ENCODE measurements around the gene CDK14. TPM values are rescaled to one million over a fixed set of nuclear protein-coding genes. Genes with fewer than 3 reads are reported as not detected.
"Not testable (repeated sequence)": the region's sequence is repeated elsewhere in the genome, so short reads cannot be mapped to it uniquely, and the experiment has no call there.

The CDK14 gene
- total RNA-seq, 1 donor = 11.1 TPM

DNA sequence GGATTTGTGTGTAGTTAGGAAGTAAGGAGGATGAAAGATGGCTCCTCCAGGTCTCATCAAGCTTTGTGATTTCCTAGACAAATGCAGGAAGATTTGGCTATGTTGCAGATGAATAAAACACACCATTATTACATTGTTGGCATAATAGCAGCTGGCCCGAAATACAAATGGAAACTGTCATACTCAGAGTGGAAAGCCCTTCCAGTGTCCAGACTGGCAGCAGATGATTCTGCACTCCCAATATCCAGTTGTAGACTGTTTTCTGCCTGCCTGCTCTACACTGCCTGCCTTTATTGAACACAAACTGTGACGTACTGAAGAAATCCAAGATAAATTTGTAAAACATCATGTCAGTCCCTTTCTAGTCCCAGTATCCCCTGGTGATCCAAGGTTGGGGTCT is 568.4 kb downstream of the CDK14 start:
- peaks cover 13% of the 10 kb centered on the region for H3K4me1 ChIP-seq (ENCODE audit: insufficient read depth, low read length)
- no peaks in the 10 kb centered on the region for H3K9me3 ChIP-seq (ENCODE audit: low read depth, low read length)
- no peak overlapping the region for H3K4me3 ChIP-seq (ENCODE audit: low read length)
- H3K27me3 ChIP-seq (ENCODE audit: insufficient read depth, low read length) = no peaks in the 10 kb centered on the region

DNA sequence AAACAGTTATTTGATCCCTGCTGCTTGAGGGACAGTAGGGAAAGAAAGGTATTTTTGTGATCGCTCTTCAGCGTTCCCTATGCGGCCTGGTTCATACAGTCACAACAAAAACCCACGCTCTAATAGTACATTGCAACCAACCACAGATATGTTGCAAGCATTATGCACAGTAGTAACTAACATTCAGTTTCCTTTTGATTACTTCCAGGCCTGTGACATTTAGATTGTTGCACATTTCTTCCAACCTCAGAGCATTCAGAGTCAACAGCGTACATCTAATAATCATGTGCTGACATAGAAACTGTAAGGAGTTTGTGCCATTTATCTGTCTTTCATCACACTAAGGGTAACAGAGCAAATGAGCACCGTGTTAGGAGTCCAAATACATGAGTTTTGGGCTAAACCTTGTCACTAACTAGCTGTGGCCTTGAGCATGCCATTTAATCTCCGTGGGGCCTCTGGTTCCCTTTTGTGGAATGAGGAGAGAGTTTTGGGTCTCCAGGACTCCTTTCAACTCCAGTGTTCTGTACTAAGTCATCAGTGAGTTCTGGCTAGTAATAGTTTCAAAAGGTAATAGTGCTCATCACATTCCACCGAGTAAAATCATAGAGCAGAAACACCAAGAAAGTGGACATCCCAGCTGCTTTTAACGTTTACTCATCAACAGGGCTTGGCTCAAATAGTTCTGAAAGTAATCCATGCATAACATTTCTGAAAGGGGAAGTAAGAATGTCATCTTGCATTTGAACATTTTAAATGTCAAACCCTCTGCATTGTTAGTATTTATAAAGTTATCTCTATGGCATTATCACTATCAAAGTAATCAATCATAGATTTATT is 569.1 kb downstream of the CDK14 start:
- no peaks in the 10 kb centered on the region for H3K9me3 ChIP-seq (ENCODE audit: low read depth, low read length)
- H3K4me3 ChIP-seq (ENCODE audit: low read length) = no peak overlapping the region

DNA sequence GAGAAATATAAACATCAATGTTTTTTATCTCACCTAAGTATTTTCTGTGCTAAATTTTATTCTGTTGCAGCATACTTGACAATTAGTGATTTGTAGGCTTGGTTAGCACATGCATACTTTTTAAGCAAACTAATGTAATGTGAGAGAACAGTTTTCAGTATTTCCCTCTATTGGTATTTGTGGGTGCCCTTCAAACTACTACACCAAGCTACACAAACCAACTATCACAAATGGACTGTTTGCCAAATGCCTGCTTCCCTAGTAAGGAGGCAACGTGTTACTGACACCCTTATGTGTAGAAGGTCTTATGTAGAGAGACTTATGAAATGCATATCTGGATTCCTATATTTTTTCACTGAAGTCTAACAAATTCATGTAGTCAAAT is 569.7 kb downstream of the CDK14 start:
- Histone ChIP-seq H3K4me1 (ENCODE audit: insufficient read depth, low read length) (peaks cover 13% of the 10 kb centered on the region), H3K27me3 (ENCODE audit: insufficient read depth, low read length) (no peaks in the 10 kb centered on the region), H3K9me3 (ENCODE audit: low read depth, low read length) (no peaks in the 10 kb centered on the region), H3K4me3 (ENCODE audit: low read length) (no peak overlapping the region)

More for the DNA sequence above, 569.1 kb downstream of the CDK14 start:
- Histone ChIP-seq H3K4me1 (ENCODE audit: insufficient read depth, low read length) (peaks cover 13% of the 10 kb centered on the region), H3K27me3 (ENCODE audit: insufficient read depth, low read length) (no peaks in the 10 kb centered on the region)

DNA sequence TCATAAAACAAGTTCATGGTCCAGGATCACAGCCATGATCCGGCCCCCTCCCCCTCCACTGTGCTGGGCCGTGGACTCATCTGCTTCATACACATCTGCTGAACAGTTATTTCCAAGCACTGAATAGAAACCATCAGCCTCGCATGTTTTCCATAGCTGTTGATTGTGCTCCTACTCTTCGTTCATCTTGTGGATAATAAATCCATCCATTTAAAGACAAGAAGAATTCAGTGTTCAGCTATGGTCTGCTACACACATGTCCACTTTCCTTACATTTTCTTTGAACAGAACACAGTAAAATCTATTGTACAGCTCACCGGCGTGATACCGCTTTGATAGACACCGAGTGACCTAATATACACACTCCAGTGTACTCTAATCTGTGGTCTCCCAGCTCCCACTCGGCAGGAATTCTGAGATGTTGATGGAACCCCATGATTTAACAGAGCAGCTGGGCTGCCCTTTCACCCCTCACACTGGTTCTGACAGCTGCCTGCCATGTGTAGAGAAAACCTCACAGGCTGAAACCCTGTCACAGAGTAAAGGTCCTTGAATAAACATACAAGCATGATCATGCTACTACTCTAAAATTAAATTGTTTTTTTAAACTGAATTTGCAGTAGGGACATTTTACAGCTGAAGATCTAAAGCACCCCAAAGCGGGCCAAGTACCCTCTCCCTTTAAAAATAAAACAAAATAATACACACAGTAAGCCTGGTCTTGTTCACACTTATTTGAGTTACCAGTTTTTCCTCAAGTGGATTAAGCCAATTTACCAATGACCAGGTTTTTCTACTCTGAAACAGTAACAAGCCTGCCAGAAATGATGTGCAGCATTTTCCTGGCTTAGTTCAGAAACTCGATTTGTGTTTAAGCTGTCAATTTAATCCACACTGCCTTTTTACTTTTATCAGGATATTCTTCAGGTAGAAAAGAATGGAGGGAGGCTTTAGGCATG is 573.0 kb downstream of the CDK14 start:
- H3K4me3 ChIP-seq (ENCODE audit: low read length) = no peak overlapping the region
- no peaks in the 10 kb centered on the region for H3K9me3 ChIP-seq (ENCODE audit: low read depth, low read length)
- peaks cover 13% of the 10 kb centered on the region for H3K4me1 ChIP-seq (ENCODE audit: insufficient read depth, low read length)
- H3K27me3 ChIP-seq (ENCODE audit: insufficient read depth, low read length) = no peaks in the 10 kb centered on the region

DNA sequence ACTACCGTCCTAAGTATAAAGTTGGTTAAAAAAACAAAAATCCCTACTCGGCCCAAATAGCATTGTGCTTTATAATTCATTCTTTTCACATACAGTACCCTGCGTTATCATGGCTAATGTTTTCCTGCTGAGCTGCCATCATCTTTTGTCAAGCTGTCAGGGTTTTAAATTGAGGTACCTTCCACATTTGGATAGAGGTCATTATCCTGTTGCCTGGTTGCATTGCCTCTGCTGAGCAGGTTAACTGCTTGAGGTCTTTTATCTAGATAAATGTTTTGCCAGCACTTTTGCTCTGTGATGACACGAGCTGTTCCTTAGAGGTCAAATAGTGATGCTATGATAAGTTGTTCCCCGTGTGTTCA is 573.7 kb downstream of the CDK14 start:
- no peaks in the 10 kb centered on the region for H3K27me3 ChIP-seq (ENCODE audit: insufficient read depth, low read length)
- H3K4me1 ChIP-seq (ENCODE audit: insufficient read depth, low read length) = peaks cover 6% of the 10 kb centered on the region

DNA sequence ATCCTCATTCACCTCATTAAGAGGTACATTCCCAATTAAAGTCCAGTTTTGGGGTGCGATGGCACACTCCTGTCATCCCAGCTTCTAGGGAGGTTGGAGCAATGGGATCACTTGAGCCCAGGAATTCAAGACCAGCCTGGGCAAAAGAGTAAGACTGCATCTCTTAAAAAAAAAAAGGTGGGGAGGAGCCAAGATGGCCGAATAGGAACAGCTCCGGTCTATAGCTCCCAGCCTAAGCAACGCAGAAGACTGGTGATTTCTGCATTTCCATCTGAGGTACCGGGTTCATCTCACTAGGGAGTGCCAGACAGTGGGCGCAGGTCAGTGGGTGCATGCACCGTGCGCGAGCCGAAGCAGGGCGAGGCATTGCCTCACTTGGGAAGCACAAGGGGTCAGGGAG is 577.1 kb downstream of the CDK14 start:
- H3K27me3 ChIP-seq (ENCODE audit: insufficient read depth, low read length); H3K9me3 ChIP-seq (ENCODE audit: low read depth, low read length); H3K4me3 ChIP-seq (ENCODE audit: low read length); H3K4me1 ChIP-seq (ENCODE audit: insufficient read depth, low read length): not testable (repeated sequence)

More for the DNA sequence above, 573.7 kb downstream of the CDK14 start:
- Histone ChIP-seq H3K4me3 (ENCODE audit: low read length) (no peak overlapping the region), H3K9me3 (ENCODE audit: low read depth, low read length) (no peaks in the 10 kb centered on the region)

DNA sequence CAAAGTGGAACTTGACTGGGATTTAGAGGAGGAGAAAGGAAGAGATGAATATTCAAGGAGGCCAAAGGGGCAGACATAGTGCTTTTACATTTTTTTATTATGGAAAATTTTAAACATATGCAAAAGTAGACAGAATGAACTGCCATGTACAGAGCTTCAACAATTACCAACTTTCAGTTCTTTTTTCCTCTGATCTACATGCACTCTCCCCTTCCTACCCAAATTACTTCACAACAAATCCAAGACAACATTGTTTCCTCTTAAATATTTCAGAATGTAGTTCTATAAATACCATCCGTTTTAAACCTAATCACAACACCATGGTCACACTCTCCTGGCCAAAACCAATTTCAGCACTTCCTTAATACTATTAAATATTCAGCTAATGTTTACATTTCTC is 584.6 kb downstream of the CDK14 start:
- peaks cover 7% of the 10 kb centered on the region for H3K4me1 ChIP-seq (ENCODE audit: insufficient read depth, low read length)
- no peaks in the 10 kb centered on the region for H3K27me3 ChIP-seq (ENCODE audit: insufficient read depth, low read length)
- no peaks in the 10 kb centered on the region for H3K9me3 ChIP-seq (ENCODE audit: low read depth, low read length)
- H3K4me3 ChIP-seq (ENCODE audit: low read length) = no peak overlapping the region

DNA sequence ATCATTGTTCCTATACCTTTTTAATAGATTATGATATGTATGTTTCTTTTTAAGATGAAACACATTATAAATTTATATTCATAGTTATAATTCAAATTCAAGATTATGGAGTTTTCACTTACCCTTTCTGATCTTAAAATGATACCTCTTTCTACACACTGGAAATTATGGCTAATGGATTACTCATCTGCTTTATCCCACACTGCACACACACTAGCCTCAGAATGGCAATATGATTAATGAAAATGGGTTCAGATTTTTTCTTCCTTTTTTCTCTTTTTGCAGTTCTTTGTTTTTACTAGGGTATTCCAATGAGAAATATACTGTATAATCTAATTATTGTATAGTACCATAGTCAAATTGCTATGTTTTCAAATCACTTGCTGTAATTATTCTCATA is 585.8 kb downstream of the CDK14 start:
- Histone ChIP-seq H3K27me3 (ENCODE audit: insufficient read depth, low read length) (no peaks in the 10 kb centered on the region), H3K4me1 (ENCODE audit: insufficient read depth, low read length) (peaks cover 7% of the 10 kb centered on the region), H3K9me3 (ENCODE audit: low read depth, low read length) (no peaks in the 10 kb centered on the region), H3K4me3 (ENCODE audit: low read length) (no peak overlapping the region)

DNA sequence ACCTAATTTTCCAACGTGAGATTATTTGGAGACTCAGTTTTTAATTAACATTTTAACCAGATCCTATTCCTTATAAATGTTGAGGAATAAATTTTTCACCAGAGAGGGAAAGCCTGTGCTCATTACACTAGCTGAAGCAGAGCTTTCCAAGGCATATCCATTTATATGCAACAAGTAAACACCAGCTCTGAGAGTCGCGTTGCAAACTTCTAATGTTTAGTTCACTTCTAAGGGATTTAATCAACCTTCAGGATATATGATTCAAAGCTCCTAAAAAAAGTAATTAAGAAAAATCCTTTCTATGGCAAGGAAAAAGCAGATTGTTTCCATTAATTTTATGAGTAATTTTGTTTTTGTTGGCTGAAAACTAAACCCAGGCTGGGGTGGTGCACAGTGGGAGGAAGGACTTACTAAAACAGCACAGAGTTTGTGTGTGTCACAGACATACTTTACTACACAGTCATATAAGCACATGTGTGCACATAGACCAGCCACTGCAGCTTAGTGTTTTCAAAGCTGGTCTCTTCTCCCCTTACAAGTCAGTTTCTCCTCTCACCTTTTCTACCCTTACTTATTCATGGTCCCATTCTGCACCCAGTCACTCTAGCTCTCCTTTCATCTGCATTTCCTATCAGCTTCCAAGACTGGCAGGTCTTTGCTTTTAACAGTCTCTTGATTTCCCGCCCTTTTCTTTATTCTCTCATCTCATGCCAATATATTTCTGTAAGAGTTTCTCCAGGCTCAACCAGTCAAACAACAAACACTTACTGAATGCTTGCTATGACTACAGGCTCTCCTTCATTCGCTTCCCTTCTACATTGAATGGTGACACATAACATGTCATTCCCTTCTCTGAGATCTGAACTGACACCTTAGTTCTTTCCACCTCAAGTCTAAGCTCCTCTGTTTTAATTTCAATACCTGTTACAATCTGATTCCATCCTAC is 587.0 kb downstream of the CDK14 start:
- H3K4me1 ChIP-seq (ENCODE audit: insufficient read depth, low read length) = peaks cover 7% of the 10 kb centered on the region
- no peaks in the 10 kb centered on the region for H3K9me3 ChIP-seq (ENCODE audit: low read depth, low read length)
- H3K27me3 ChIP-seq (ENCODE audit: insufficient read depth, low read length) = no peaks in the 10 kb centered on the region
- H3K4me3 ChIP-seq (ENCODE audit: low read length) = no peak overlapping the region

DNA sequence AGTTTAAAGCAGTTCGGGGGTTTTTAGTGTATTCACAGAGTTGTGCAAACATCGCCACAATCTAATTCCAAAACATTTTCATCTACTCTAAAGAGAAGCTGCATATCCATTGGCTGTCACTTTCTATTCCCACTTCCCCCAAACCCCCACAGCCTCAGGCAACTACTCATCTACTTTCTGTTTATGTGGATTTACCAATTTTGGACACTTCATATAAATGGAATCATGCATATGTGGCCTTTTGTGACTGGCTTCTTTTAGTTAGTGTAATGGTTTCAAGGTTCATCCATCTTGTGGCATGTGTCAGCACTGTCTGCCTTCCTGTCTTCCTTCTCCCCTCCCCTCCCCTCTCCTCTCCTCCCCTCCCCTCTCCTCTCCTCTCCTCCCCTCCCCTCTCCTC is 589.6 kb downstream of the CDK14 start:
- Histone ChIP-seq H3K4me3 (ENCODE audit: low read length) (no peak overlapping the region), H3K27me3 (ENCODE audit: insufficient read depth, low read length) (no peaks in the 10 kb centered on the region), H3K9me3 (ENCODE audit: low read depth, low read length) (no peaks in the 10 kb centered on the region), H3K4me1 (ENCODE audit: insufficient read depth, low read length) (peaks cover 3% of the 10 kb centered on the region)

DNA sequence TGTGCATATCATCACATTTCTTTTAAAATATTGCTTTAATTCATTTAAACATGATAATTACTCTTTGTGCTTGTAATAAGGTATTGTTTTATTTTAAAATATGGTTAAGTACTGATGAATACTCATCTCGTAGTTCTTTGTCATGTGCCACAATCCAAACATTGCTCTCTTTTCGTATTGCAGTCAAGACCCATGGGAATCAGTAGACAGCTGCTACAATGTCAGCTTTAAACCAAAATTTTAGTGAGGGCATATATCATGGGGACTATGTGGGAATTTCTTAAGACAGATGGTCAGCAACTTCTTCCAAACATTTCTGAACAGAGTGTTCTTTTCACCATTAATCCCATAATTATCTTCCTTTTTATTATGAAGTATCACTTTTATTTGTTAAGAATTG is 590.9 kb downstream of the CDK14 start:
- H3K4me1 ChIP-seq (ENCODE audit: insufficient read depth, low read length) = no peaks in the 10 kb centered on the region
- no peaks in the 10 kb centered on the region for H3K27me3 ChIP-seq (ENCODE audit: insufficient read depth, low read length)
- no peak overlapping the region for H3K4me3 ChIP-seq (ENCODE audit: low read length)
- H3K9me3 ChIP-seq (ENCODE audit: low read depth, low read length) = no peaks in the 10 kb centered on the region

DNA sequence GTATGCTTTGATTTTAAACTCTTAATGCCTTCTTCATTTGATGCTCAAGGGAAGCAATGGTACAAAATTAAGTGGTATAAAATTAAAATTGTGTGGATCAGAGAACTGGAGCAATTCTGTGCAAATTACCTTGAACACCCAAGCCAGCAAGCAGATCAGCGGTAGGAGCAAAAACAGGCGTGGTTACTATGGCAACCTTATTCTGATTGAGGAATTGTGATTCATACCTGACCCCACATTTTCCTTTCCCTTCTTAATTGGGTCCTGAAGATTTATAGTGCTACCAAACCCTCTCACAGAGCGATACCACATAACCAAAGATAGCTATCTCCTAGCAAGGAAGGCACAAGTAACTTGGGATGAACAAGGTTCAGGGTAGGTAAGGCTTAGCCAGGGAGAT is 595.6 kb downstream of the CDK14 start:
- H3K4me1 ChIP-seq (ENCODE audit: insufficient read depth, low read length) = no peaks in the 10 kb centered on the region
- H3K9me3 ChIP-seq (ENCODE audit: low read depth, low read length) = no peaks in the 10 kb centered on the region
- H3K4me3 ChIP-seq (ENCODE audit: low read length) = no peak overlapping the region
- H3K27me3 ChIP-seq (ENCODE audit: insufficient read depth, low read length) = no peaks in the 10 kb centered on the region

DNA sequence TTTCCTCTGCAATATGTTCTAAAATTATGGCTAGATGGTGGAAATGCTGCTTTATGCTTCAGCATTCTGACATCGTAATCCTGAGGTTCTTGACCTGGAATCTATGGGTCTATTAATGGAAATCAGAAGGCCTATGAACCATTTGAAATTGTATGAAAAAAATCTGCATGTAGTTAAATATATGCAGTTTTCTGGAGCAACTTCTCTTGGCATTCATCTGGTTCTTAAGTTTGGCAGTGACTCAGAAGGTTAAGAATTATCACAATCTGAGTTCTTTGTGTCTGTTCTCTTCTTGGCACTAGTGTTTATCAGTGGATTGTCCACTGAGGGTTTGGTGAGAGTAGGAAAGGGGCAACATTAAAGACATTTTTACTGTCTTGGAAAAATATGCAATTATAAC is 597.0 kb downstream of the CDK14 start:
- Histone ChIP-seq H3K4me3 (ENCODE audit: low read length) (no peak overlapping the region), H3K4me1 (ENCODE audit: insufficient read depth, low read length) (no peaks in the 10 kb centered on the region), H3K9me3 (ENCODE audit: low read depth, low read length) (no peaks in the 10 kb centered on the region), H3K27me3 (ENCODE audit: insufficient read depth, low read length) (no peaks in the 10 kb centered on the region)

DNA sequence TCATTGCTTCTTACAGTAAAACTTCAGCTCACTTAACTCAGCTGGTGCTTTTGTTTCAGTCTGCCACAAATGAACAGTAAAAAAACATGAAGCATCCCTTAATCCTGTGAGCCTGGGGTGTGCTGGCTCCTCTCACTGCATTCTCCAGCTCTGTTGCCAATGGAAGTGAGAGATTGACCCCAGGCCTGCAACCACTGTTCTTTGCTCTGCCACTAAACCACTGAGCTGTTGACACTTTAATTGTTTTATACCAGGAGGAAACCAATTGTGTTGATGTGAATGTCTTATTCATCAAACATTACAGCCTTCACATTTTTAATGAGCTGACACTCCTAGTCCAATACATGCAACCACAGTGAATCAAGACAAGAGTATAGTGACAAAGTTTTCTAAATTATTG is 598.7 kb downstream of the CDK14 start:
- Histone ChIP-seq H3K4me3 (ENCODE audit: low read length) (no peak overlapping the region), H3K9me3 (ENCODE audit: low read depth, low read length) (no peaks in the 10 kb centered on the region), H3K27me3 (ENCODE audit: insufficient read depth, low read length) (no peaks in the 10 kb centered on the region), H3K4me1 (ENCODE audit: insufficient read depth, low read length) (no peaks in the 10 kb centered on the region)

DNA sequence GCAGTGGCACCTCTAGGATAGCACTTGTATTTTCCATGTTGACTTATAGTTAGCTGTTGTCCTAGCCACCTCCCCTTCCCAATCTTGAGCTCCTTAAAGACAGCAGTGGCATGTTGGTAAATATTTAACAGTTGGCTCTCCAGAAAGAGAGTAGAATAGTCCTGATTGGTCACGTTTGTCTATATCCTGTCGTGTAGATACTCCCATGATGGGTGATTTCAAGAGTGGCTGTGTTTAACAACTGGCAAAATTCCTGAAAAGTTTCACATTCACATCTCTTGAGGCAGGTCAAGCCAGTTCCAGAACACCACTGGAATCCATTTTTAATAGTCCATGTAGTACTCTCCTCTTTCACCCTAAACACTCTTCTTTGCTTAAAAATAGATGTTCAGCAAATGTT is 599.9 kb downstream of the CDK14 start:
- Histone ChIP-seq H3K9me3 (ENCODE audit: low read depth, low read length) (no peaks in the 10 kb centered on the region), H3K4me3 (ENCODE audit: low read length) (no peak overlapping the region), H3K27me3 (ENCODE audit: insufficient read depth, low read length) (no peaks in the 10 kb centered on the region), H3K4me1 (ENCODE audit: insufficient read depth, low read length) (no peaks in the 10 kb centered on the region)

All from mononuclear cell (primary cell).